GM23248 (cell line): Measurements from ENCODE around the gene TMUB1.

Source experiments
- EZH2 ChIP-seq: fragments of 200-600 bp; sonication (generic); IDR thresholded peaks from 2 replicates; pipeline ENCODE4 v1.6.1; 2018; ENCODE audit warnings: antibody characterized with exemption, mild to moderate bottlenecking; ENCODE audit not compliant: insufficient read depth, poor library complexity, severe bottlenecking
- EZH2phosphoT487 ChIP-seq: fragments of 200-600 bp; sonication (generic); IDR thresholded peaks from 2 replicates; pipeline ENCODE4 v1.6.1; 2018; ENCODE audit warnings: antibody characterized with exemption, moderate library complexity, mild to moderate bottlenecking, low read depth; ENCODE audit not compliant: insufficient read depth

DNA sequence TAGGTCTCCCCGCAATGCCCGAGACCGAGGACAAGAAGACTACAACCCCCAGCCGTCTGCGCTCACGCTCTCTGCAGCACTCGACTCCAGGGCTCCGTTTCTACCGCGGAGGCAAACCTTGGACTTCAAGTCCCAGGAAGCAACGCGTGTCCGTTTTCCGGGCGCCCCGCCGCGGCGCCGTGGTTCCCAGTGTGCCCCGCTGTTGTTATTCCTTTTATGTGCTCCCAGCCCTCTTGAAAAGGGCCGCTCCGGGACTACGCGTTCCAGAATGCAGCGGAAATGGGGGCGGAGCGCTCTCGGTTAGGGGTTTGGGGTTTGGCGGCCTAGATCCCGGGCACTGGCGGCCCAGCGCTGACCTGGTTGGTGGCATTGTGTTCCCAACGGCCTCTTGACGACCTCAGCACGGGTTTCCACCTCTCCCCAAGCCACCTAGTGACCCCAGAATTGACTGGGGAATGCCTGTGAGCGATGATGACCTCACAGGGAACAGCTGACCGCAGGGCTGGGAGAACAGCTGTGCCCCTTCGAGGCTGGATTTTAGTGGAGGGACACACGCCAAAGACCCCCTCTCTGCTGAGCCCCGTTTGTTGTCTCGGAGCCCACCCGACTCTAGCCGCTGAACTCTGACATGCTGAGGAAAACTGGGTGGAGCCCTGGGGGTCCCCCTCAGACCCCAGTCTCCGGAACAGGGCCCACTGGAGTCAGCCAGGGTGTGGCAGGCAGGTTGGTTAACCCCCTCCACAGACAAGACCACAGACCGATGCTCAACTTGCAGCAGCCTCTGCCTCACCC is 25.1 kb downstream of the TMUB1 start:
- TF ChIP-seq EZH2, result no peak
- no peak for TF ChIP-seq EZH2phosphoT487
